ENCODE results near the gene CDC123. TPM values are rescaled to one million over a fixed set of nuclear protein-coding genes. Genes with fewer than 3 reads are reported as not detected.
A peak's percentile ranks its signal among the peaks of the same experiment; 100 is the strongest.

CDC123 gene
- total and polyA plus RNA-seq, 8 donors = 51.9 to 98.6 (median 90.7) TPM

DNA sequence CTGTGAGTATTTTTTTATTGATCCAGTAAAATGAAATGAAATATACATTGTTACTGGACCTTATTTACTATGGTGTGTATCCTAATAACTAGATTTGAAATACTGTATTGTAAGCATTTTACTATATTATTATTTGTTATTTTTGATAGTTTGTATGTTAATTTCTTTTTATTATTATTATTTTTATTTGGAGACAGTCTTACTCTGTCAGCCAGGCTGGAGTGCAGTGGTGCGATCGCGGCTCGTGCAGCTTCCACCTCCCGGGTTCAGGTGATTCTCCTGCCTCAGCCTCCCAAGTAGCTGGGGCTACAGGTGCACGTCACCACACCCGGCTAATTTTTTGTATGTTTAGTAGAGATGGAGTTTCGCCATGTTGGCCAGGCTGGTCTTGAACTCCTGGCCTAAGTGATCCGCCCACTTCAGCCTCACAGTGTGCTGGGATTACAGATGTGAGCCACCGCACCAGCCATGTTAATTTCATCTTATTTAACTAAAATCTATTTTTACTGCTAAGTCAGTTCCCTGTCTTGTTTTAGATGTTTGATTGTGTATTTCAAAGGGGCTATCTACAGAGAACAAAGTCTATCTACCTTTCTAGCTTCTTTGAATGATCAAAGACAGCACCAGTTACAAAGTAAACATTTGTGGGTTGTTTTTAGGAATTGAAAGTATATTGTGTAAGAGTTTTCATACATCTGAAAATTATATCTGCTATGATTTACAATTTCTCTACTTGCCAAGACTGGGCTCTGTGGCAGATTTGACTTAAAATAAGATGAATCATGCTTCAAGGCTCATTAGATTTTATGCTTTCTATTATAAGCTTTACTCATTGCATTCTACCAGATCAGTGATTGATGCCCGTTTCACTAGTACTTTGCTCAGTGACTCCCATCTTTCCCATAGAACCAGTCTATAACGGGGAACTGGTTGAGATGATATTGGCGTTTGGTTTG lies 41.6 kb downstream of the CDC123 start:
- no peak overlapping the region for H3K4me3 ChIP-seq
- DNase-seq (no peak), ATAC-seq (no peak)
- TF ChIP-seq, protein P1, sequence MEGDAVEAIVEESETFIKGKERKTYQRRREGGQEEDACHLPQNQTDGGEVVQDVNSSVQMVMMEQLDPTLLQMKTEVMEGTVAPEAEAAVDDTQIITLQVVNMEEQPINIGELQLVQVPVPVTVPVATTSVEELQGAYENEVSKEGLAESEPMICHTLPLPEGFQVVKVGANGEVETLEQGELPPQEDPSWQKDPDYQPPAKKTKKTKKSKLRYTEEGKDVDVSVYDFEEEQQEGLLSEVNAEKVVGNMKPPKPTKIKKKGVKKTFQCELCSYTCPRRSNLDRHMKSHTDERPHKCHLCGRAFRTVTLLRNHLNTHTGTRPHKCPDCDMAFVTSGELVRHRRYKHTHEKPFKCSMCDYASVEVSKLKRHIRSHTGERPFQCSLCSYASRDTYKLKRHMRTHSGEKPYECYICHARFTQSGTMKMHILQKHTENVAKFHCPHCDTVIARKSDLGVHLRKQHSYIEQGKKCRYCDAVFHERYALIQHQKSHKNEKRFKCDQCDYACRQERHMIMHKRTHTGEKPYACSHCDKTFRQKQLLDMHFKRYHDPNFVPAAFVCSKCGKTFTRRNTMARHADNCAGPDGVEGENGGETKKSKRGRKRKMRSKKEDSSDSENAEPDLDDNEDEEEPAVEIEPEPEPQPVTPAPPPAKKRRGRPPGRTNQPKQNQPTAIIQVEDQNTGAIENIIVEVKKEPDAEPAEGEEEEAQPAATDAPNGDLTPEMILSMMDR (IDR thresholded peaks at IDR 0.05) = no peak
- peaks cover 6 to 26% of the 10 kb centered on the region in 2 donors for H3K4me1 ChIP-seq
- H3K27me3 ChIP-seq = no peaks in the 10 kb centered on the region
- intact Hi-C loops (cut with DNase I) = no loop called here
- no peak overlapping the region for H3K27ac ChIP-seq
- H3K36me3 ChIP-seq = peaks cover 0 to 81% of the 10 kb centered on the region in 2 donors
- no peaks in the 10 kb centered on the region for H3K9me3 ChIP-seq

DNA sequence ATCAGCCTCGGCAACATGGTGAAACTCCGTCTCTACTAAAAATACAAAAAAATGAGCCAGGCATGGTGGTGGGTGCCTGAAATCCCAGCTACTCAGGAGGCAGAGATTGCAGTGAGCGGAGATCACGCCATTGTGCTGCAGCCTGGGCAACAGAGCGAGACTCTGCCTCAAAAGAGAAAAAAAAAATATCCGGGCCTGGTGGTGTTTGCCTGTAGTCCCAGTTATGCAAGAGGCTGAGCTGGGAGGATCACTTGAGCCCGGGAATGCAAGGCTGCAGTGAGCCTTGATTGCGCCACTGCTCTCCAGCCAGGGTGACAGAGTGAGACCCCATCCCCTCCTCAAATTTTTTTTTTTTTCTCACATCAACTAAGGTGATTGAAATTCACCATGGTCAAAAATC lies 42.8 kb downstream of the CDC123 start:
- intact Hi-C loops (cut with DNase I) = no loop called here
- H3K36me3 ChIP-seq = peaks cover 0 to 75% of the 10 kb centered on the region in 2 donors
- no peaks in the 10 kb centered on the region for H3K27me3 ChIP-seq
- H3K4me1 ChIP-seq = peaks cover 6 to 34% of the 10 kb centered on the region in 2 donors
- TF ChIP-seq, protein P1 (IDR thresholded peaks at IDR 0.05) = no peak
- no peak overlapping the region for H3K27ac ChIP-seq
- ATAC-seq = no peak
- no peak for DNase-seq
- H3K4me3 ChIP-seq = no peak overlapping the region
- no peaks in the 10 kb centered on the region for H3K9me3 ChIP-seq

DNA sequence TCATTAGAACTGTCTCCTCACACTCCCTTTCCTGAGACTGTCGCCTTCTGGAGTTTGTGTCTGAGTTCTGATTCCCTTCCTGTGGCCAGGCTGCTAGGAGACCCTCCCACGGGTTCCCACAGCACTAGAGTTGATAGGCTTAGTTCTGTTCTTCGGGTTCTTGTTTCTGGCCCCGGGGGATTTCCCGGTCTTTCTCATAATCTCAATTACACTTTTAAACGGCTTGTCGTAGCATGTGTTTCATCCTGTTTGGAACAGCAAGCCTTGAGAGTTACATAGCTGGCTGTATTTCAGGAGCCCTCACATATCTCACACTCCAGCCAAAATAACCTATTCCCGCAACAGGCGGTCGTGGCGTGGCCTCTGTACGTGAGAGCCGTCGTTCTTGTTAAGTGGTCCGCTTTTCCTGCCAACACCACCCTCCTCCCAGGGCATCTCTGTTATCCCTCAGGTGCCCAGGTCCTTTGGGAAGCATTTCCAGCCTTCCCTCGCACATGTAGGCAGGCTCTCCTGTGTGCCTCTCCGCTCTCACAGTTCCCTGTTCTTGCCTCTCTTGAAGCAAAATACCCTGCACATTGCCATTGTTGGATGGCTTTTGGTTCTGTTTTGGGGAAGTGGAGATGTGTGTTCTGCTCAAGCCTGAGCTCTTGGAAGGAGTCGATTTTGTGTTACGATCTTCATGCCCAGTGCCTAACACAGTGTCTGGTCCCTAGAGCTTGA lies 46.0 kb downstream of the CDC123 start:
- ATAC-seq = no peak
- peaks cover 0 to 29% of the 10 kb centered on the region in 2 donors for H3K4me1 ChIP-seq
- peak in 1 of 4 donors; percentile 16 for DNase-seq
- no peak overlapping the region for H3K4me3 ChIP-seq
- peak overlapping the region in 1 of 2 donors; percentile 71 for H3K27ac ChIP-seq
- TF ChIP-seq, protein P1 (IDR thresholded peaks at IDR 0.05) = no peak
- no peaks in the 10 kb centered on the region for H3K9me3 ChIP-seq
- intact Hi-C loops (cut with DNase I) = no loop called here
- peaks cover 0 to 72% of the 10 kb centered on the region in 2 donors for H3K36me3 ChIP-seq
- H3K27me3 ChIP-seq = no peaks in the 10 kb centered on the region

DNA sequence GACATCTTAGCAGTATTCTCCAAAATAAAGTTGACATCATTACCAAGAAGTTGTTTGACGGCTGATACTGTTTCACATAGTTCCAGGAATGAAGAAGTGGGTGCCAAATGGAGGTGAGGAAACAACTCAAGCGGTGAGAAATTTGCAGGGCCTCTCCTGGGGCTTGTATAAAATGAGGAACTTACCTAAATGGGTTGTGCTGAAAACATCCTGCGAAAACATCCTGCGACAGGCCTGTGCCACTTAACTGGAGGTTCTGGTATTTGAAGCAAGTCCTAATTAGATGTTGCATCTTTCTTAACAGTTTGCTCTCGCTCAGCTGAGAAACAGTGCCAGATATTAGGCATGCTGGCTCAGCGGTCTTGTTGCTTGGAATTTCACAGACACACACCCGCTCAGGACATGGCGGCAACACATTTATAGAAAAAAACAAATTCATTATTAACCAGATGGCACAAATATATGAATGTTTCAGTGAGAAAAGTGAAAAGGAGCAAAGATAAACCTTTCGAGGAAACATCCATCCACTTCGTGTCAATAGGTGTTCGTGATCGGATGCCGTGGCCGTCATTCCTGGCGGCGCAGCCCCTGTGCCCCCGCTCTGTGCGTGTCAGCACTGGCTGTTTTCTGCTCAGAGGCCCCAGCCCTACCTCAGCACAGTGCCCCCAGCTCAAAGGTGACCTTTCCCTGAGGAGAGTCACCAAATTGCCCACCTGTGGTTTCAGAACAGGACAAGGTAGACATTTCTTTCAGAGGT lies 48.1 kb downstream of the CDC123 start:
- Histone ChIP-seq H3K27ac (peak overlapping the region in 1 of 2 donors; percentile 71), H3K4me3 (no peak overlapping the region), H3K9me3 (no peaks in the 10 kb centered on the region), H3K4me1 (peaks cover 0 to 29% of the 10 kb centered on the region in 2 donors), H3K27me3 (no peaks in the 10 kb centered on the region), H3K36me3 (peaks cover 0 to 68% of the 10 kb centered on the region in 2 donors)
- intact Hi-C loops (cut with DNase I) = no loop called here
- ATAC-seq (no peak), DNase-seq (no peak)
- TF ChIP-seq, protein P1 (IDR thresholded peaks at IDR 0.05) = no peak

All from left lung (tissue), 10 donors.